Adipocyte (in vitro differentiated cells): ENCODE measurements around the gene ARFGAP1.

Source experiments
- DNase-seq: peaks from one replicate; pipeline ENCODE4 v3.0.0-alpha.2; 2015; ENCODE audit warnings: low read depth
- H3K27me3 ChIP-seq: replicated peaks from 2 replicates; pipeline ENCODE4 v1.7.0; 2013; ENCODE audit warnings: mild to moderate bottlenecking, low read length, moderate library complexity; ENCODE audit not compliant: control insufficient read depth, insufficient read depth
- H3K36me3 ChIP-seq: 2 replicates; pipeline ENCODE4 v1.7.0; 2013; ENCODE audit warnings: low read length, mild to moderate bottlenecking, moderate library complexity; ENCODE audit not compliant: control insufficient read depth, insufficient read depth, severe bottlenecking
- H3K4me1 ChIP-seq: 2 replicates; pipeline ENCODE4 v1.7.0; 2013; ENCODE audit warnings: mild to moderate bottlenecking, low read length, moderate library complexity; ENCODE audit not compliant: control insufficient read depth, insufficient read depth
- H3K4me3 ChIP-seq: 2 replicates; pipeline ENCODE4 v1.7.0; 2013; ENCODE audit warnings: mild to moderate bottlenecking, low read length, moderate library complexity
- H3K9ac ChIP-seq: 2 replicates; pipeline ENCODE4 v1.7.0; 2013; ENCODE audit warnings: mild to moderate bottlenecking, low read length, moderate library complexity
- H3K9me3 ChIP-seq: 2 replicates; pipeline ENCODE4 v1.7.0; 2013; ENCODE audit warnings: mild to moderate bottlenecking, low read length, moderate library complexity; ENCODE audit not compliant: control insufficient read depth

Gene ARFGAP1

DNA sequence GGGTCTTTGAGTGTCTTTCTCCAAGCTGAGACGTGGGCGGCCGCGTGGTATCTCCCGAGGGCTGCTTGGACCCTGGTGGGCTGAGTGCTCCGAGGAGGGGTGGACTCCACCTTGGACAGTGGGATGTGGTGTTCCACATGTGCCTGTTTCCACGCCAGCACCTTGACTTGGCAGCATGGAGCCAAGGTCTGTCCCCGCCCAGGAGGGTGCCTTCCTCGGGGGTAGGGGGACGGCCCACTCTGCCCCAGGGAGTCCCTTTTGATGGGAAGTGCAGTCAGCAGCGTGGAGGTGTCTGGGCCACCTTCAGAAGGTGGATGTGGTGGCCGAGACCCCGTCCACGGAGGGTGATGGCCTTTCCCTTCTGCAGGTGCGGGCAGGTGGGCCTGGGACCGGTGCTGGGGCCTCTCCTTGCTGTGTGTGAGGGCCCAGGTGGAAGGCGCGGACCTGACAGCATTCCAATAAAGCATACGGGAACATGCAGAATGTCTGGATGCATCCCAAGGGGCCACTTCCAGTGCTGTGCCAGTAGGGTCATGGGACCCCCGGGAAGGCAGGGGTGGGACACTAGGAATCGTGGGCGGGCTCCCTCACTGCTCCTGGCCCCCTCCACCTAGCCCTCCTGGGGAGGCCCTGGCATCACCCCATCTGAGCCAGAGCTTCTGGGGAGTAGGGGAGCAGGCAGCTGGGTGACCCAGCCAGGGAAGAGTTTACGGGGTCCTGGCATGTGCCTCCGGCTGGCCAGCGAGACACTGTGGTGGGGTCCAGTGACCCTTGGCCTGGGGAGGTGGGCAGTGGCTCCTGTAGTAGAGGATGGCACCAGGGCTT, 16.9 kb downstream of the ARFGAP1 start:
- no peak for DNase-seq
- Histone ChIP-seq H3K27me3 (peaks cover 2% of the 10 kb centered on the region), H3K9me3 (no peaks in the 10 kb centered on the region)

DNA sequence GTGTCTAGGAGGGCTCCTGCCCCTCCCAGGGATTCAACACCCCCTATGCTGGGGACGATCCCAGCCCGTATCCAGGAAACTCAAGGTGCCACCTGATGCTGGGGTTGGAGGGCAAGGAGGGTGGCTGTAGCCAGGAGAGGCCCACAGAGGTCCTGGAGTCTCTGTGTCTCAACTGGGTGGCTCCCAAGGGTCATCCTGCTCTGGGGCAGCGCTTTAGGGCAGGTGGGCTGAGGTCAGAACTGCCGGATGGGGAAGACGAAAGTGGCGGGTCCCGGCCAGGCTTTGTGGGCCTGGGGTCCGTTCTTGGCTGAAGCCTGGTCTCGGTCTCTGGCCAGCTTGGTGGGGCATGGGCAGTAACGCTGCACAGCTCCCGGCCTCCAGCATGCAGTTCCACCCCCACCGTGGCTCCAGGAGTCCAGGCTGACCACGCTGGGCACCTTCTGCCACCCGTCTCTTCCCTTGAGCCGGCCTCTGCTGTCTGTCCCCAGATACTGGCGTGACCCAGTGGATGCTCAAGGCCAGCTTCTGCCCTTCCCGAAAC, 17.6 kb downstream of the ARFGAP1 start:
- Histone ChIP-seq H3K9me3 (no peaks in the 10 kb centered on the region), H3K36me3 (peaks cover 29% of the 10 kb centered on the region), H3K9ac (no peak overlapping the region), H3K27me3 (peaks cover 8% of the 10 kb centered on the region), H3K4me3 (no peak overlapping the region), H3K4me1 (peaks cover 8% of the 10 kb centered on the region)
- no peak for DNase-seq

More for the DNA sequence above, 16.9 kb downstream of the ARFGAP1 start:
- Histone ChIP-seq H3K9ac (no peak overlapping the region), H3K36me3 (peaks cover 29% of the 10 kb centered on the region), H3K4me1 (peaks cover 8% of the 10 kb centered on the region), H3K4me3 (no peak overlapping the region)

DNA sequence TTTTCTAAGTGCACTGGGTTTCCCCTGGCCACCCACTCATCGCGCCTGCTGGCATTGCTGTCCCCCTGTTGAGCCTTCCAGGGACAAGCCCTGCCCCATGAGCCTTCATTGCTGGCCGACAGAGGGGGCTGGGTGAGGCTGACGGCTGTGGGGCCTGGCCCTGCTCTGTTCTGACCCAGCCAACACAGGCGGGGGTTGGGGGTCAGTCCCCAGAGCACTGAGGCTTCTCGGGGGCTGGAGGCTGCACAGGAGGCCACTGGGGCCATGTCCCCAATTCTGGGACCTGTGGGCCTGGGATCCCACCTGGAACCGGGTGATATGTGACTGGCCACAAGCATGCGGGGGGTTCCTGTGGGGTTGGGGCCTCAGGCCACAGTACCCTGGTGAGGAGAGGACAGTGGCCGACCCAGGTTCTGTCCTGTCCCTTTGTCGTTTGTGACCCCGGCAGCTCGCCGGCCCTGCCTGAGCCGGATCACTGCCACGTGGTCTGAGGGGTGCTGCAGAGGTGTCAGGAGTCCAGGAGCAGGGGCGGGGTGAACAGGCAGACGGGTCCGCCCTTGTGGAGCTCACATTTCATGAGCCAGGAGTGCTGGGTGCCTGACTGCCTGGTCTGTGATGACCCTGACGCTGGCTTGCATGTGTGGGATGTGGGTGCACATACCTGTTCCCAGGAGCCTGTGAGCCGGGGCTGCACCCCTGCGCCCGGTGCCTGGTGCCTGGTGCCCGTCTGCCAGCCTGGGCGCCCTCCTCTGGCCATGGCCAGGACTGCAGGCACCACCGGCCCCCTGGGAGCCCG, 18.3 kb downstream of the ARFGAP1 start:
- Histone ChIP-seq H3K4me3 (no peak overlapping the region), H3K36me3 (peaks cover 23% of the 10 kb centered on the region), H3K4me1 (peaks cover 8% of the 10 kb centered on the region), H3K9me3 (no peaks in the 10 kb centered on the region), H3K27me3 (peaks cover 15% of the 10 kb centered on the region), H3K9ac (no peak overlapping the region)
- DNase-seq: peak; percentile 65

DNA sequence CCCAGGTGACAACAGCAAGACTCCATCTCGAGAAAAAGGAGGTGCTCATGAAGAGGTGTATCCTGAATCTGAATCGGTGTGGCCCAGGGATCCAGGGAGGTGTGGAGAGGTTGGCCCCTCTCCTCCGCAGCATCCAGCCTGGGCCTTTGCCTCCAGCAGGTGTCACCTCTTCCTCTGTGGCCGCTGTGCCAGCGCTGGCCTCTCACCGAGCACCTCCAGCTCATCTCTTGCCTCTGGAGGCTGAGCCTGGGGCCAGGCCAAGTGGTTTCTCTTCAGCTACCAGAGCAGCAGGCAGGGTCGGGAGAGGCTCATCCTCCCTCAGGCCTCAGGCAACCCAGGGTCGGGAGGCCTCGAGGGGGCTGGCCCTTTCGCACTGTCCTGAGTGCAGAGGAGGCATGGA, 19.2 kb downstream of the ARFGAP1 start:
- peaks cover 8% of the 10 kb centered on the region for H3K4me1 ChIP-seq
- no peaks in the 10 kb centered on the region for H3K9me3 ChIP-seq
- H3K36me3 ChIP-seq: peaks cover 19% of the 10 kb centered on the region
- H3K4me3 ChIP-seq: no peak overlapping the region
- peaks cover 21% of the 10 kb centered on the region for H3K27me3 ChIP-seq
- H3K9ac ChIP-seq: no peak overlapping the region
- DNase-seq: no peak

DNA sequence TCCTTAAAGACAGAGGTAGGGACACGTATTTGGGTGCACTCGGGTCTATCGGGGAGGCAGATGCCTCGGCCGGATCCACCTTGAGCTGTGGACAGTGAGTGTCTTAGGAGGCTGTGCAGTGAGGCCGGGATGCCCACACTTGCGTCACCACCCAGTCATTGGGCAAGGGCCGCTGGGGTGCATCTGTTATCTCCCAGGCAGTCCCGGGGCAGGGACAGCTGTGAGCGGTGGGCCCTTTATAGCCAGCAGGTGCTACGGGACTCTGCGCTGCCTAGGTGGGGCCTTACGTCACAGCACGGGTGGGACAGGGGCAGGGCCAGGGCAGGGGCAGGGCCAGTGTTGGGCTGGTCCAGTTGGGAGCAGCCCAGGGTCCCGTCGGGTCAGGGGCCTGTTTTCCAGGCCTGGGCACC, 19.7 kb downstream of the ARFGAP1 start:
- no peak for DNase-seq
- Histone ChIP-seq H3K4me1 (peaks cover 8% of the 10 kb centered on the region), H3K27me3 (peaks cover 21% of the 10 kb centered on the region), H3K9ac (no peak overlapping the region), H3K36me3 (peaks cover 18% of the 10 kb centered on the region), H3K9me3 (no peaks in the 10 kb centered on the region), H3K4me3 (no peak overlapping the region)

DNA sequence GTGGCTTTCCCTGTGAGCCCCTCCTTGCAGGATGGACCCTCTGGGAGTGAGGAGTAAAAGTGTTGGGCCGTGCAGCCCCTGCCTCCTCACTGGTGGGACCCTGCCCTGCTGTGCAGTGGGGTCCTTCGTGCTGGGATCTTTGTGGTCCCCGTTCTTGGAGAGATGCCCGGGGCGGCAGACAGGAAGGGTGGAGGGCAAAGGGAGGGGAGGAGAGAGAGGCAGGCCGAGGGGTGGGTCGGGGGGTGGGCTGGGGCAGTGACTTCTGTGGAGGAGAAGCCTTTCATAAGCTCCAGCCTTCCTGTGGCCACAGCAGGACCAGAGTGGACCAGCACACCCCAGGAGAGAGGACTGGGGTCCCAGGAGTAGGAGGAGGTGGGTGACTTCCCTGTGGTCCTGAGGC, 20.3 kb downstream of the ARFGAP1 start, which contains the start of gene COL20A1:
Gene COL20A1, plus strand, starts transcription at position 283 of the 400 bp plus-strand sequence. CDS start 1,922 bp downstream, outside the sequence.
- Histone ChIP-seq H3K4me3 (no peak within 1 kb of the TSS), H3K9ac (no peak within 1 kb of the TSS), H3K36me3 (peaks cover 12% of the 10 kb centered on the region), H3K27me3 (peaks cover 21% of the 10 kb centered on the region), H3K4me1 (peaks cover 8% of the 10 kb centered on the region), H3K9me3 (no peaks in the 10 kb centered on the region)
- no peak for DNase-seq

DNA sequence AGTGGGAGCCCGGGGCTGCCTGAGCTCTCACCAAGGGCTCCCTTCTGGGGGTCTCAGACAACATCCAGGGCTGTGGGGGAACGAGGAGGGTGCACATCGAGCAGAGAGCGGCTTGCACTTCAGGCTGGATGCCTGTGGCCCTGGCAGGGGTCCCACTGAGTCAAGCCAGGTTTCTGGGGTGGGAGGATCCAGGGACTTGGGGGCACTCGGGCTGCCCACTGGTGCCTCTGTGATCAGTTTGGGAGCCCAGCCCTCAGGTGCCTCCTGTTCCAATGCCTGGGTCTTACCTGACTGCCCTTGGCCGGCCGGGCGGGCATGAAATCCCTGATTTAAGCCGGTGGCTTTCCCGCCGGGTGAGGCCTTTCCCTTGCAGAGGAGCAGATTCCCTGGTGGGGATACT, 20.8 kb downstream of the ARFGAP1 start:
- Histone ChIP-seq H3K27me3 (peaks cover 24% of the 10 kb centered on the region), H3K9me3 (no peaks in the 10 kb centered on the region), H3K9ac (no peak overlapping the region), H3K4me1 (peaks cover 8% of the 10 kb centered on the region), H3K4me3 (no peak overlapping the region), H3K36me3 (peaks cover 6% of the 10 kb centered on the region)
- DNase-seq: no peak

DNA sequence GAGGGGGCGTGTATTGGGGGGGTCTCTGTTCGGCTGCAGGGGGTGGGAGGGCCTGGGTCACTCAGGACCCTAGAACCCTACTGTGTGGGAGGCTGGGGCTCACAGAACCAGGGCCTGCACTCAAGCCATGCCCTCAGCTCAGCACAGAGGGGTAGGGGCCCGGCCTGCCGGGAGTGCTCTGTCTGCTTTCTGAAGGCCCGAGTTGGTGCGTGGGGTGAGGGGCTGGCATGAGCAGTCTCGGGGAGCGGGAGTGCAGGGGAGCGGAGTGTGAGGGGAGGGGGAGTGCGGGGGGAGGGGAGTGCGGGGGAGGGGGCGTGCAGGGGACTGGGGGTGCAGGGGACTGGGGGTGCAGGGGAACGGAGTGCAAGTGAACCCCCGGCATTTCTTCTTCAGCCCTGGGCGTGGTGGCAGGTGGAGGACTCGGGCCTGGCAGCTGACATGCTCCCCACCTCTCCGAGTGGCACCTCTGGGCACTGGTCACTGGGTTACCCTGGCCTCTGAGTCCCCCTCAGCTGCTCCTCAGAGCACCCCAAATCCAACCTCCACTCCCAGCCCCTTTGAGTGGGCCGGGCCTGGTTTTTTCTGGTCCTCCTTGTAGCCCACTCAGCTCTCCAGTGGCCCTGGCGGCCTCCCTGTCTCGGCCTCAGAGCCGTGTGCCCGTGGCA, 21.4 kb downstream of the ARFGAP1 start:
- no peak overlapping the region for H3K4me3 ChIP-seq
- peaks cover under 1% of the 10 kb centered on the region for H3K36me3 ChIP-seq
- no peaks in the 10 kb centered on the region for H3K9me3 ChIP-seq
- no peak overlapping the region for H3K9ac ChIP-seq
- H3K4me1 ChIP-seq: peaks cover 8% of the 10 kb centered on the region
- DNase-seq: no peak
- H3K27me3 ChIP-seq: peaks cover 30% of the 10 kb centered on the region

DNA sequence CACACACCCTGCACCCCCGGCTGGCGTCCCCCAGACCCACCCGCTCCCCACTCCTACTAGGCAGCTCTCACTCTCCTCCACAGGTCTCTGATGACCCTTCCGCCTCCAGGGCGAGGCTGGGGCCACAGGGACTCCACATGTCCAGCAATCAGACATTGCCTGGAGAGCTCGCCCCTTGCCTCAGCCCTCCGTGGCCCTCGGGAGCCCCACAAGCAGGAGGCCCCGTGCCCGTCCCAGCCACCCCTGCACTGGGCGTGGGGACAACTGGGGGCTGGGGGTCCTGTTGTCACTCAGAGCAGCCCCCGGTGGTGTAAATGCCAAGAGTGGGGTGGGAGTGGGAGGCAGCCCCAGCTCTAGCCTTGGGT, 21.9 kb downstream of the ARFGAP1 start:
- no peak overlapping the region for H3K9ac ChIP-seq
- no peak for DNase-seq
- H3K4me3 ChIP-seq: no peak overlapping the region
- no peaks in the 10 kb centered on the region for H3K36me3 ChIP-seq
- H3K4me1 ChIP-seq: peaks cover 8% of the 10 kb centered on the region
- H3K9me3 ChIP-seq: no peaks in the 10 kb centered on the region
- peaks cover 35% of the 10 kb centered on the region for H3K27me3 ChIP-seq

DNA sequence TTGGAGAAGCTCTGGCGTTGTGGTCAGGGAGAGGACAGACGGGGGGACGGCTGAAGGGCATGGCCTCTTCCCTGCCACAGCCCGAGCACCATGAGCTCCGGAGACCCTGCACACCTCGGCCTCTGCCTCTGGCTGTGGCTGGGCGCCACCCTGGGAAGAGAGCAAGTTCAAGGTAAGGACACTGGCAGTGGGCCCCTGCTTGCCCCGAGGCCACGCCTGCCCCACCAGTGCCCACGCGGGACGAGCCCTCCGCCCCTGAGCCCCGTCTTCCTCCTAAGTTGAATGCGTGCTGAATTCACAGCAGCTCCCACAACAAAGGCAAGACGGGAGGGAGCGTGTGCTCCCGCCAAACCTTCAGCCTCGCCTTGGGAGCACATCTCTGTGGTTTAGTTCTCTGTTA, 22.4 kb downstream of the ARFGAP1 start:
- Histone ChIP-seq H3K9me3 (no peaks in the 10 kb centered on the region), H3K27me3 (peaks cover 39% of the 10 kb centered on the region), H3K9ac (no peak overlapping the region), H3K36me3 (no peaks in the 10 kb centered on the region), H3K4me1 (peaks cover 8% of the 10 kb centered on the region), H3K4me3 (no peak overlapping the region)
- no peak for DNase-seq

DNA sequence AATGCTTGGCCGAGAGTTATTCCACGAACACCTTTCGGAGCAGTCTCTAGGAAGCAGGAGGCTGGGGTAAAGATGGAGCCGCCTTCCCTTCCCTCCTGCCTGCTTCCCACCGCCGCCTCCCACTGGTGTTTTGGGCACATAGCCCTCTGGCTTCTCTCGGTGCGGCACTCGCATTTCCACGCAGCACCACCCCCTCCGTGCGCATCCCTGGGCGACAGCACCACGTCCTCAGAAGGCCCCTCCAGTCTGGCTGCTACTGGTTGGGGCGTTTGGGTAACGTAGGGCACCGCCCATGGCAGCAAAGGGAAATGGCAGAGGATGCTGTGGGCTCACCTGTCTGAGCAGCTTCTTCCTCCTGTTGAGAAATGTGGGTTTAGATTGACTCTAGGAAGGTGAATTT, 22.8 kb downstream of the ARFGAP1 start:
- peaks cover 2% of the 10 kb centered on the region for H3K9me3 ChIP-seq
- H3K27me3 ChIP-seq: peaks cover 43% of the 10 kb centered on the region
- DNase-seq: no peak
- H3K4me3 ChIP-seq: no peak overlapping the region
- H3K36me3 ChIP-seq: no peaks in the 10 kb centered on the region
- H3K9ac ChIP-seq: no peak overlapping the region
- H3K4me1 ChIP-seq: peaks cover 6% of the 10 kb centered on the region
